ENCODE results near the gene OMD.

The OMD gene

DNA sequence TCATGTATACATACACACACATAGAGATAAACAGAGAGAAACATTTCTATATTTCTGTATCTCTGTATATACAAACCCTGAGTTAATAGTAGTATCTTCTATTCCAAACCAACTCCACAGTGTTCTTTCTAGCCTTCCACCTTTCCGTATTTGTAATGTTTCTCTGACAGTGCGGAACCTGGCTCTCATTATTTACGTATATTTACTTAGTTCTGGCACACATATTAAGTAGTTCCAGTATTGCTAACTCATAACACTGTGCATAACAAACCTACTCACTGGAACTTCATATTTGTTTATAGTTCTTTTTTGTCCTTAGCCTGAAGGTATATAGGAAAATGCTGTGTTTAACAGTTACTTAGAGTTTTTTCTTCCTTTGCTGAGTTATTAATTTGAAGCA, 26.4 kb downstream of the OMD start:
- peaks cover 5% of the 10 kb centered on the region for H3K36me3 Mint-ChIP-seq
- H3K4me3 Mint-ChIP-seq, result no peak overlapping the region
- ATAC-seq, result no peak
- no peak overlapping the region for H3K27ac Mint-ChIP-seq
- no peaks in the 10 kb centered on the region for H3K4me1 Mint-ChIP-seq
- no peaks in the 10 kb centered on the region for H3K27me3 Mint-ChIP-seq
- no peaks in the 10 kb centered on the region for H3K9me3 Mint-ChIP-seq

DNA sequence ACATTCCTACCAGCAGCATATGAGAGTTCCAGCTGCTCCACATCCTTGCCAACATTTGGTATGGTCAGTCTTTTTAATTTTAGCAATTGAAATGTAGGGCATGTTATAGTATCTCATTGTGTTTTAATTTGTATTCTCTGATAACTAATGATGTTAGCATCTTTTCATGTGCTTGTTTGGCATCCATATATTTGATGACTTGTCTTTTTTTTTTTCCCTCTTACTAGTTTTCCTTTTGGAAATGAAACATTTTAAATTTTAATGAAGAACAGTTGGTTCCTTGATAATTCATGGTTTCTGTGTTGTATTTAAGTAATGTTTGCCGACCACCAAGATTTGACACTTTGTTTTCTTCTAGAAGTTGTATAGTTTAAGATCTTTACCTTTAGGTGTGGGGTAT, 28.7 kb downstream of the OMD start:
- Mint-ChIP-seq H3K27ac (no peak overlapping the region), H3K4me1 (no peaks in the 10 kb centered on the region), H3K4me3 (no peak overlapping the region), H3K36me3 (peaks cover 5% of the 10 kb centered on the region), H3K9me3 (no peaks in the 10 kb centered on the region), H3K27me3 (no peaks in the 10 kb centered on the region)
- ATAC-seq, result no peak

DNA sequence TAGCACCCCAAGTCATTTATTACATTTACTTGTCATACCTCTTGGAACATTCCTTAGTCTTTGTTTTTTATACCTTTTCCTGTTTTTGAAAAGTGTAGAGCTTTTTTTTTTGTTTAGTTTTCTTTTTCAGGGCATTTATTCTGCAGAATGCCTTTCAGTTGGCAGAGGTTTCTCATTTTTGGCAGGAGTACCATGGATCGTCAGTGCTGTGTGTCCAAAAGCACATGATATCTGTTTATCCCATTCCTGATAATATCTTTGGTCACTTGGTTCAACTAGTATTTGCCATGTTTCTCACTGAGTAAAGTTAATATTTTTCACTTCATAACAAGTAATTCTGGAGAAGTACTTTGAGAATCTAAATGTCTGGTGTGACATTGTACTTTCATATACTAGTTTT, 30.6 kb downstream of the OMD start:
- no peak for ATAC-seq
- peaks cover 5% of the 10 kb centered on the region for H3K36me3 Mint-ChIP-seq
- H3K27ac Mint-ChIP-seq, result no peak overlapping the region
- no peaks in the 10 kb centered on the region for H3K27me3 Mint-ChIP-seq
- H3K4me3 Mint-ChIP-seq, result no peak overlapping the region
- H3K9me3 Mint-ChIP-seq, result no peaks in the 10 kb centered on the region
- no peaks in the 10 kb centered on the region for H3K4me1 Mint-ChIP-seq

DNA sequence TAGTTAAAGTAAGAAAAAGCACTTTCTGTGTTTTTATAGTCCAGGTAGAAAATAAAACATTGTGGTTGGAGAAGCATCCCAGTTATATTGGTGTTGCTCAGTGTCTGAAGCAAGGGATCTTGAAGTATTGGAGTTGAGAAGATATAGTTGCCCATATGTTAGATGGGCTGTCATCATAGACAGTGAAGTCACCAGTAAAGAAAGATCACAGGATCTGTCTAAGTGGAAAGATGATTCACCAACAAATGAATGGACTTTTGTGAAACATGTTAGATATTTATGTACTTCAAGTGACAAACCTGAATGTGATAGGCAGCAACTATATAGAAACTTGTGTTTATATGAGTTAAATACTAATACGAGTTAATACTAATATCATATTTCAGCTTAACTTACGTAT, 31.6 kb downstream of the OMD start:
- peaks cover under 1% of the 10 kb centered on the region for H3K36me3 Mint-ChIP-seq
- H3K27ac Mint-ChIP-seq, result no peak overlapping the region
- no peaks in the 10 kb centered on the region for H3K4me1 Mint-ChIP-seq
- ATAC-seq, result no peak
- no peaks in the 10 kb centered on the region for H3K9me3 Mint-ChIP-seq
- no peaks in the 10 kb centered on the region for H3K27me3 Mint-ChIP-seq
- H3K4me3 Mint-ChIP-seq, result no peak overlapping the region

DNA sequence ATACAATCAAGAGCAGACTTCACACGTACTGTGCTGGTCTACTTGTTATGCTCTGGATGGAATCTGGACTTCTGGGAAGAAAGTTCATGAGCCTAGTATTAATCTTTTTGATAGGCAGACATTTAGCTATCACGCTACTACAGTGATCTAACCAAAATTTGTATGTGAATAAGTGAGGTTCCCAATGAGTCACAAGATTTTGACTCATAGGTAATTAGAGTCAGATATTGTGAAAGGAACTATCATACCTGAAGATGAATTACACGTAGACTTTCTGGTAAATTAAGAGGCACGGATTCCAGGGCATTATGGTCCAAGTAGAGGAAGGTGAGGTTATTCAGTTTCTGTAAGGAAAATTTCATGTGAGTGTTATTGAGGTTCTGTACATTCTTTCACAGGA, 38.3 kb downstream of the OMD start:
- no peak for ATAC-seq
- no peaks in the 10 kb centered on the region for H3K9me3 Mint-ChIP-seq
- H3K27ac Mint-ChIP-seq, result no peak overlapping the region
- H3K4me3 Mint-ChIP-seq, result no peak overlapping the region
- H3K27me3 Mint-ChIP-seq, result no peaks in the 10 kb centered on the region
- no peaks in the 10 kb centered on the region for H3K4me1 Mint-ChIP-seq
- H3K36me3 Mint-ChIP-seq, result peaks cover 5% of the 10 kb centered on the region

DNA sequence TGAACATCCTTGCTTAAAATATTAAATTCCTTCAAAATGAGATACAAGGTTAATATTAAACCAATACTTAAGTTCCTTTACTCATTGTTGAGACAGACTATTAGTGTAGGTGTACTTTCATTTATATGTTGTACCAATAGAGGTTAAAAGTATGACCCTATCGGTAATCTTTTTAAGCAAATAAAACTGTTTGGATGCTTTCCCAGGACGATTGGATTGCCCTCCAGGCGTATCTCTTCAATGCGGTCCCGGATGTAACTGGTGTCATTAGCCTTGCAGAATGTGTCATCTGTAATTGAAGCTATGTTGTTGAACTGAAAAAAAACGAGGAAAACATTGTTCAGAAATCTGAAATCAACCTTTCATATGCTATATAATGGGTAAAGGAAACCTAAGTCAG, 38.8 kb downstream of the OMD start:
- no peaks in the 10 kb centered on the region for H3K4me1 Mint-ChIP-seq
- H3K36me3 Mint-ChIP-seq, result peaks cover 5% of the 10 kb centered on the region
- H3K9me3 Mint-ChIP-seq, result no peaks in the 10 kb centered on the region
- no peak overlapping the region for H3K4me3 Mint-ChIP-seq
- H3K27ac Mint-ChIP-seq, result no peak overlapping the region
- ATAC-seq, result no peak
- no peaks in the 10 kb centered on the region for H3K27me3 Mint-ChIP-seq

DNA sequence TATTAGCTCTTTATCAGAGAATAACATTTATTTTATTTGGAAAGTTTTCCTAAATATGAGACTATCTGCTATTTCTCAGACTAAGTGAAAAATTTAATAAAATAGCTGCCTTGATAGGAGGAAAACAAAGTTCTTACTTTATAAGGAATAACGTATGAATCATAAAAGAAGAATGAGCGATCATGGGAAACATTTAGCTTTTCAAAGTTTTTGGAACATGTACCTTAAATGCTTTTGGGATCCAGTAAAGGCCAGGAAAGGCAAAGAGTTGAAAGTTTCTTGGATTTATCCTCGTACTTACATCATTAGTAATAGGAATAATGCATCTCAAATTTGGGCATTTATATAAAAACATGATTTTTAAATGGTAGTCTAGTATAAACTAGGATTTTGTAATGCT, 39.3 kb downstream of the OMD start:
- no peak overlapping the region for H3K4me3 Mint-ChIP-seq
- ATAC-seq, result no peak
- no peaks in the 10 kb centered on the region for H3K27me3 Mint-ChIP-seq
- H3K9me3 Mint-ChIP-seq, result no peaks in the 10 kb centered on the region
- peaks cover 5% of the 10 kb centered on the region for H3K36me3 Mint-ChIP-seq
- H3K4me1 Mint-ChIP-seq, result no peaks in the 10 kb centered on the region
- H3K27ac Mint-ChIP-seq, result no peak overlapping the region

DNA sequence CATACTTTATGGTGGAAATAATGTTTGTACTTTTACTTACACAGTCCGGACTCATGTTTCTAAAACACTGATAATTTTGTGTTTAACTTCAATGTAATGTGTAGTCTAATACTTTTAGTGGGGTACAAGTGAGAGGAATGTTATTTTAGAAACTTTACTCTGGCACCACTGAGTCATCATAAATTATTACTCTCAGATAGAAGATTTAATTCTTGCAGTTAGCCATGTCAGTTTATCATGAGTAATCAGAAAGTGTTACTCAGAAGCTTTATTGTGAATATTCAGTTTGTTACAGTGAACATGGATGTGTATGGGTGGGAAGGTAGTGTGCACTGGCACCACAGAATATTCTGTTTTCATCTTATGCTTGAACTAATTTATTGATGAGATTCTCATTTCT, 39.9 kb downstream of the OMD start:
- Mint-ChIP-seq H3K36me3 (peaks cover 8% of the 10 kb centered on the region), H3K9me3 (no peaks in the 10 kb centered on the region), H3K27ac (no peak overlapping the region), H3K4me1 (no peaks in the 10 kb centered on the region), H3K4me3 (no peak overlapping the region), H3K27me3 (no peaks in the 10 kb centered on the region)
- ATAC-seq, result no peak

DNA sequence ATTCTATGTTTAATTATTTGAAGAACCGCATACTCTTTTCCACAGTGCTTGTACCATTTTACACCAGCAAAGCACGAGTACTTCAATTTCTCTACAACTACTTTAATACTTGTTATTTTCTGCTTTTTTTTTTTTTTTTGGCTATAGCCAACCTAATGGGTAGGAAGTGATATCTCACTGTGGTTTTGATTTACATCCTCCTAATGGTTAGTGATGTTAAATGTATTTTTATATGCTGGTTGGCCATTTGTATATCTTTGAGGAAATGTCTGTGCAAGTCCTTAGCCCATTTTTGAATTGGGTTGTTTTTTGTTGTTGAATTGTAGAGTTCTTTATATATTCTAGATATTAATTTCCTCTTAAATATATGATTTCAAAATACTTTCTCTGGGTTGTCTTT, 42.5 kb downstream of the OMD start:
- H3K27me3 Mint-ChIP-seq, result no peaks in the 10 kb centered on the region
- H3K9me3 Mint-ChIP-seq, result no peaks in the 10 kb centered on the region
- ATAC-seq, result no peak
- no peaks in the 10 kb centered on the region for H3K4me1 Mint-ChIP-seq
- peaks cover 11% of the 10 kb centered on the region for H3K36me3 Mint-ChIP-seq
- no peak overlapping the region for H3K27ac Mint-ChIP-seq
- no peak overlapping the region for H3K4me3 Mint-ChIP-seq

DNA sequence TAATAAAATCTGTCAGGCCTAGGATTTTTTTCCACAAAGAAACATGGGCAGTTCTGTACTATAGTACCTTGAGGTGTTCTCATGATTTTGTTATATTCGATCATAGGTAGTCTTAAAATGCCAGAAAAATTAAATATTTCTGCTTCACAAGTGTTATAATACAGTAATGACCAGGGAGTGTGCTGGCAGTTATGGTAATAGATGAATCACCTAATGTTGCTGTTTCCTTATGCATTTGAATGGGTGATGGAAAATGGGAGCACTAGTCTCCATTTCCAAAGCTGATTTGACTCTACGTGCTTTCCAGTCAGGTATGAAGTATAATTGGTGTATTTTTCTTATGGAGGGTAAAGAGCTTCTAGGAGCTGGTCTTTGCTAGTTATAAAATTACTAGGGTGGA, 43.7 kb downstream of the OMD start:
- H3K27ac Mint-ChIP-seq, result no peak overlapping the region
- H3K9me3 Mint-ChIP-seq, result peaks cover 4% of the 10 kb centered on the region
- no peak for ATAC-seq
- H3K27me3 Mint-ChIP-seq, result no peaks in the 10 kb centered on the region
- no peak overlapping the region for H3K4me3 Mint-ChIP-seq
- H3K36me3 Mint-ChIP-seq, result peaks cover 22% of the 10 kb centered on the region
- no peaks in the 10 kb centered on the region for H3K4me1 Mint-ChIP-seq

DNA sequence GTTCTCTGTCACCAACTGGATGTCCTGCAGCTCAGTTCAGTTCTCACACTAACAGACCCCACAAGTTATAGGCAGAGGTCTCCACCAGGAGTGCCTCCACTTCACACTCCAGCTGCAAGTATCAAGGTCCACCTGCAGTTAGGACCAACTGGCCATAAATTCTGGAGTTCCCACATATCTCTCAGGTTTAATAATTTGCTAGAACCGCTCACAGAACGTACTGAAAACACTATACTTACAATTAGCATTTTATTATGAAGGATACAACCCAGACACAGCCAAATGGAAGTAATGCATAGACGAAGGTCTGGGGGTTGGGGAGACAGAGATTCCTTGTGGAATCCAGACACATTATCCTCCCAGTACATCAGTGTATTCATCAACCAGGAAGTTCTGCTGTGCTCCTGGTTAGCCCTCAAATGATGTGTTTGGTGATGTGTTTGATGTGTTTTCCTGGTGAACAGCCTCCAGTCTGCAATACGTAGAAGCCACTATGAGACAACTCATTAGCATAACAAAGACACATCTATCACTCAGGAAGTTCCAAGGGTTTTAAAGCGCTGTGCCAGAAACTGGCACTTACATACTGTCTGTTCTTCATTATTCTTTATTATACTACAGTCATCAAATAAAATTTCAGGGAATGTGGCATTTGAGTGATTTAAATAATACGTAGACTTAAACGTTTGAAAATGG, 45.3 kb downstream of the OMD start:
- no peak for ATAC-seq
- Mint-ChIP-seq H3K36me3 (peaks cover 33% of the 10 kb centered on the region), H3K27me3 (no peaks in the 10 kb centered on the region), H3K9me3 (peaks cover 10% of the 10 kb centered on the region), H3K4me1 (no peaks in the 10 kb centered on the region), H3K4me3 (no peak overlapping the region), H3K27ac (no peak overlapping the region)

DNA sequence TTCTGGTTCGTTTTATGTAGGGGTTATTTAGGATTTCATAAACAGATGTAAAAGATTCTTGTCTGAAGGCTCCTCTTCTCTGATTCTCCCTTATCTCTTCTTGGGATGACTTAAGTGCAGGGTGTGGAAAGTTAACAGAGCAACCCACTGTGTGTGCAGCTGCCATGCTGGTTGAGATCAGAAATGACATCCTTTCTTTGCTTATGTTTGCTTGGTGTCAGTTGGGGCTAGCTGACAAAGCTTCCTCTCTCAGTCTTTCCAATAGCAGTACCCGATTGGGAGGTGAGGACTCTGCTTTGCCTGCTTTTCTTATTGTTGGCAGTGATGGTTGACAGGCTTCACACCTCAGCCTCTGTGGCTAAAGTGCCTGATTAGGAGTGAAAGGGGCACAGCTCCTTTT, 46.4 kb downstream of the OMD start:
- Mint-ChIP-seq H3K4me1 (no peaks in the 10 kb centered on the region), H3K9me3 (peaks cover 12% of the 10 kb centered on the region), H3K27me3 (no peaks in the 10 kb centered on the region), H3K27ac (no peak overlapping the region), H3K36me3 (peaks cover 37% of the 10 kb centered on the region), H3K4me3 (no peak overlapping the region)
- no peak for ATAC-seq

DNA sequence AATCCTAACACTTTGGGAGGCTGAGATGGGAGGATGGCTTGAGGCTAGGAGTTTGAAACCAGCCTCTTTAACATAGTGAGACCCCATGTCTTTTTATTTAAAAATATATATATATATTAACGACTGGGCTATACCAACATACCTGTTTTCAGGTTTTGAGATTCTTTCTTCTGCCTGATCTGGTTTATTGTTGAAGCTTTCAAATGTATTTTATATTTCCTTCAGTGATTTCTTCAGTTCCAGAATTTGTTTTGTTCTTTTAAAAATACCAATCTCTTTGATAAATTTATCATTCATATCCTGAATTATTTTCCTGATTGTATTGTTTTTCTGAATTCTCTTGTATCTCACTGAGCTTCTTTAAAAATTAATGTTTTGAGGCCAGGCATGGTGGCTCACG, 51.1 kb downstream of the OMD start:
- Mint-ChIP-seq H3K9me3 (peaks cover 20% of the 10 kb centered on the region), H3K4me3 (no peak overlapping the region), H3K36me3 (peaks cover 41% of the 10 kb centered on the region), H3K27me3 (no peaks in the 10 kb centered on the region), H3K4me1 (no peaks in the 10 kb centered on the region), H3K27ac (no peak overlapping the region)
- no peak for ATAC-seq

DNA sequence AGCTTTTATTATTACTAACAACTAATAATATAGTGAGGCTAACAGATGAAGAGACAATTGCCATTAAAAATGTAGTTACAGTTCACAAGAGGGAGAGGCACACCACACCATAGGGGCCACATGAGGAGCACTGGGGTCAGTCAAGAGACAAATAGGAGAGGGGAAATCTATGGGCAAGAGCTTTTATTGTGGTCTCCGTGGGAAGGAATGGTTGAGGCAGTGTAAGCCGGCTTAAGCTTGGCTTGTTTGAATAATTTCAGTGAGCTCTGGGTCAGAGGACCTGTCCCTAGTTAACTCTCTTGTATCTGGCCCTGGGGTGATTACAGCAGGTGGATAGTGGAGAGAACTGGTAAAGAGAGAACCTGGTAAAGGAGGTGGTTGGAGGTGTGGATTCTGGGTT, 55.2 kb downstream of the OMD start:
- Mint-ChIP-seq H3K36me3 (peaks cover 24% of the 10 kb centered on the region), H3K9me3 (peaks cover 9% of the 10 kb centered on the region), H3K4me1 (no peaks in the 10 kb centered on the region), H3K4me3 (no peak overlapping the region), H3K27ac (no peak overlapping the region), H3K27me3 (no peaks in the 10 kb centered on the region)
- ATAC-seq, result no peak

All from stimulated activated memory B cell treated with anti-CD40 and anti-IgM and Interleukin-4, amounts not matched to agents 10 μg/mL and 1 μg/mL and 100 μg/mL, for 72 hours (primary cell).